Suprapubic skin (tissue), 4 donors: ENCODE results near the gene CAMSAP1.

Source experiments
- EP300 ChIP-seq: sonication (generic); formaldehyde crosslinking; IDR thresholded peaks from one replicate; pipeline ENCODE4 v1.6.1; 2017; ENCODE audit warnings: antibody characterized with exemption
- POLR2AphosphoS5 ChIP-seq, 3 donors: sonication (generic); formaldehyde crosslinking; IDR thresholded peaks; one replicate each; pipeline ENCODE4 v1.6.1; 2017; ENCODE audit warnings: antibody characterized with exemption in 3 of 3
- TF ChIP-seq, protein P1 (sequence below), 2 donors: fragments of 200-600 bp in 1 of 2; fragments of 450-650 bp in 1 of 2; sonication (generic) in 1 of 2; IDR thresholded peaks; one replicate each; pipeline ENCODE4 v1.5.1; 2016 to 2019; ENCODE audit warnings: antibody characterized with exemption in 2 of 2, mild to moderate bottlenecking in 1 of 2, moderate library complexity in 1 of 2

DNA sequence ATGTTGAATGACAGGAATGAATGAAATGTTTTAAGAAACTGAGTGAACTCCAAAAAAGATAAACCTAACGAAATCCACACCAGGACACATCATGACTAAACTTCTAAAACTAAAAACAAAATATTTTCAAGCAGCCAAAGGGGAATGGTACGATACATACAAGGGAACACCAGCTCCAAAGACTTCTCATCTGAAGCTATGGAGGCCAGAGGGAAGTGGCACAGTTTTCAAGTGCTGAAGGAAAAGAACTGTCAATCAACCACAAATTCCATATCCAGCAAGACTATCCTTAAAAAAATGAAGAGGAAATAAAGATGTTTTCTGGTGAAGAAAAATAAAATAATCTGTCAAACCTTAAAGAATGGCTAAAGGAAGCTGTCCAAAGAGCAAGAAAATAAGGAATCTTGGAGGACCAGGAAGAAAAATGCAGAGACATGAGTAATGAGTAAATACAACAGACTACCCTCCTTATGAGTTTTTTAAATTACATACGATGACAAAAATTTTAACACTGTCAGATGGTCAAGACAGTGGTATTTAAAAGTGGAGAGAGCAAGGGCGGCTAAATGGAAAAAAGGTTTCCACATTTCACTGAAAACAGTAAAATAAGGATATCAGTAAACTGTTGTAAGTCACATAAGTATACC is 12.0 kb downstream of the CAMSAP1 start:
- TF ChIP-seq, protein P1, sequence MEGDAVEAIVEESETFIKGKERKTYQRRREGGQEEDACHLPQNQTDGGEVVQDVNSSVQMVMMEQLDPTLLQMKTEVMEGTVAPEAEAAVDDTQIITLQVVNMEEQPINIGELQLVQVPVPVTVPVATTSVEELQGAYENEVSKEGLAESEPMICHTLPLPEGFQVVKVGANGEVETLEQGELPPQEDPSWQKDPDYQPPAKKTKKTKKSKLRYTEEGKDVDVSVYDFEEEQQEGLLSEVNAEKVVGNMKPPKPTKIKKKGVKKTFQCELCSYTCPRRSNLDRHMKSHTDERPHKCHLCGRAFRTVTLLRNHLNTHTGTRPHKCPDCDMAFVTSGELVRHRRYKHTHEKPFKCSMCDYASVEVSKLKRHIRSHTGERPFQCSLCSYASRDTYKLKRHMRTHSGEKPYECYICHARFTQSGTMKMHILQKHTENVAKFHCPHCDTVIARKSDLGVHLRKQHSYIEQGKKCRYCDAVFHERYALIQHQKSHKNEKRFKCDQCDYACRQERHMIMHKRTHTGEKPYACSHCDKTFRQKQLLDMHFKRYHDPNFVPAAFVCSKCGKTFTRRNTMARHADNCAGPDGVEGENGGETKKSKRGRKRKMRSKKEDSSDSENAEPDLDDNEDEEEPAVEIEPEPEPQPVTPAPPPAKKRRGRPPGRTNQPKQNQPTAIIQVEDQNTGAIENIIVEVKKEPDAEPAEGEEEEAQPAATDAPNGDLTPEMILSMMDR (IDR thresholded peaks at IDR 0.05): no peak
- no peak for TF ChIP-seq POLR2AphosphoS5 (IDR thresholded peaks at IDR 0.05)
- no peak for TF ChIP-seq EP300
